GM10248 (cell line): ENCODE measurements around the gene PHF19.

Experiments used
- CTCF ChIA-PET: fragments of 300-600 bp; sonication (Branson Sonifier 250); formaldehyde crosslinking; extraction: SDS; loops from one replicate; lab custom pipeline; 2021; ENCODE audit warnings: antibody characterized with exemption; lab: Yijun Ruan, JAX
- POLR2A ChIA-PET: fragments of 350-650 bp; sonication (Branson Sonifier 250); formaldehyde crosslinking; extraction: SDS; loops from one replicate; lab custom pipeline; 2020; ENCODE audit warnings: antibody characterized with exemption; lab: Yijun Ruan, JAX
- DNase-seq: peaks from one replicate; pipeline ENCODE4 v3.0.0; 2012; ENCODE audit errors: extremely low spot score
- TF ChIP-seq, protein P1 (sequence below): IDR thresholded peaks from 2 replicates; pipeline ENCODE4 v1.5.1; 2012; ENCODE audit warnings: mild to moderate bottlenecking, low read depth; ENCODE audit errors: extremely low read depth, missing control alignments, control extremely low read depth

PHF19 gene

DNA sequence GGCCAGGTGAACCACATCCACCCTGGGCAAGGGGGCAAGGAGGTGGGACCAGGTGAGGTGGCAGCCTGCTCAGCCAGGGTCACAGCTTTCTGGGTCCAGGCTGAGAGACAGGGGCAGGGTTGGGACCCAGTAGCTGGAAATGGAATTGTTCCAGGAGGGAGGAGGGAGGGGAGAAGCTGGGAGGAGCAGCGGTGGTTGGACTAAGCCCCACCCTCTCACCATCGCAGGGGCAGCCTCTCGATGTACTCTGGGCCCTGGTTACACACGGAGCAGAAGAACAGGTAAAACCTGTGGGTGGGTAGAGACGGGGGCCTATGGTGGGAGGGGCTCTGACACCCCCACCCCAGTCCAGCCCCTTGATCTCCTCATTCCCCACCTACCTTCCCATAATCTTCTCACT, 11.2 kb downstream of the PHF19 start:
- no peak for DNase-seq
- TF ChIP-seq, protein P1, sequence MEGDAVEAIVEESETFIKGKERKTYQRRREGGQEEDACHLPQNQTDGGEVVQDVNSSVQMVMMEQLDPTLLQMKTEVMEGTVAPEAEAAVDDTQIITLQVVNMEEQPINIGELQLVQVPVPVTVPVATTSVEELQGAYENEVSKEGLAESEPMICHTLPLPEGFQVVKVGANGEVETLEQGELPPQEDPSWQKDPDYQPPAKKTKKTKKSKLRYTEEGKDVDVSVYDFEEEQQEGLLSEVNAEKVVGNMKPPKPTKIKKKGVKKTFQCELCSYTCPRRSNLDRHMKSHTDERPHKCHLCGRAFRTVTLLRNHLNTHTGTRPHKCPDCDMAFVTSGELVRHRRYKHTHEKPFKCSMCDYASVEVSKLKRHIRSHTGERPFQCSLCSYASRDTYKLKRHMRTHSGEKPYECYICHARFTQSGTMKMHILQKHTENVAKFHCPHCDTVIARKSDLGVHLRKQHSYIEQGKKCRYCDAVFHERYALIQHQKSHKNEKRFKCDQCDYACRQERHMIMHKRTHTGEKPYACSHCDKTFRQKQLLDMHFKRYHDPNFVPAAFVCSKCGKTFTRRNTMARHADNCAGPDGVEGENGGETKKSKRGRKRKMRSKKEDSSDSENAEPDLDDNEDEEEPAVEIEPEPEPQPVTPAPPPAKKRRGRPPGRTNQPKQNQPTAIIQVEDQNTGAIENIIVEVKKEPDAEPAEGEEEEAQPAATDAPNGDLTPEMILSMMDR: no peak
- ChIA-PET CTCF (no interaction called here), POLR2A (no interaction called here)

DNA sequence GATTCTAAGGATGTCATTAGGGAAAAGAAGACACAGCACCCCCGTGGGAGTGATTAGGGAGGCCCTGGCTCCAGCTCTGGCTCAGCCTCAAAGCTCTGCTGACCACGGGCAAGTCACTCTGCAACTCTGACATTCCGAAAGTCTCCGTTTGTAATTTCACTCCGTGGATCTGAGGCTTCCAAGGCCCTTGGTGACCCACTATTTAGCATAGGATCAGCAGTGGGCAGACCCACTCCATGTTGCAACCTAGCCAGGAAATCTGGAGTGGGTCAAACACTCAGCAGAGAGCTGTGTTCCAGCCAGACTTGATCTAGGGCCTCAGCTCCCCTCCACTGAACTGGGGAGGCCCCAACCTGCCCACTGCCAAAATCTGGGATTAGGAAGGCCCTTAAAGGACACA, 11.8 kb downstream of the PHF19 start:
- DNase-seq: no peak
- TF ChIP-seq, protein P1: no peak
- POLR2A ChIA-PET: no interaction called here
- CTCF ChIA-PET: no interaction called here

DNA sequence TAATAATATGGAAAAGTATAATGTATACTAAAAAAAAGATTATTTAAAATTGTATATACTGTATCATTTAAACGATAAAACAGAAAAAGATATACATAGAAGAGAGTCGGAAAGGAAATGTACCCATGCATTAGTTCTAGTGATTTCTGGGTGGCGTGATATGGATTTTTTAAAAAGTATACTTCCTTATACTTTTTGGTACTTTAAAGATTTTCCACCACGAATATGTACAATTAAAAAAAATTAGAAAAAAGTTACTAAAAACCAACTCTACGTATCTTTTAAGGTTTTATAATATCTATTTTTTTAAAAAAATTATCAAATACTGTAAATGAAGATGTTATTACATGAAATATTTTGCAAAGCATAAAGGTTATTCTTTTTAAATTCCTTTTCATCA, 12.3 kb downstream of the PHF19 start:
- TF ChIP-seq, protein P1: no peak
- ChIA-PET CTCF (no interaction called here), POLR2A (no interaction called here)
- DNase-seq: no peak

DNA sequence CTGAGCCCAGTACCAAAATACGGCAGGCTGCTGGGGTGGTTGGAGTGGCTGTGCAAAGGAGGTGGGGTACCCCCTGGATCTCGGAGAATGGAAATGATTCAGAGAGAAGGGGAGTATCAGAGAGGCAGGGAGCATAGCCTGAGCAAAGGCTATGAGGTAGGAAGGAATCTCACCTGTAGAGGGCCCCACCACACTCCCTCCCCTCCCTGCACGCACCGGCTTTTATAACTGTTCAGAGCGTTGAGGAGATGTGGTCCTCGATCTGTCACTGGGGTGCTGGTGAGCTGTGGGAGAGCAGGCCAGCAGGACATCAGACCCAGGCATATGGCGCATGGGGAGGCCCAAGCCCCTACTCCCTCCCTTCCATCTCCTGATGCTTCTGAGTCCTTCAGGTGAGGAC, 13.2 kb downstream of the PHF19 start:
- no peak for DNase-seq
- POLR2A ChIA-PET: no interaction called here
- TF ChIP-seq, protein P1: no peak

DNA sequence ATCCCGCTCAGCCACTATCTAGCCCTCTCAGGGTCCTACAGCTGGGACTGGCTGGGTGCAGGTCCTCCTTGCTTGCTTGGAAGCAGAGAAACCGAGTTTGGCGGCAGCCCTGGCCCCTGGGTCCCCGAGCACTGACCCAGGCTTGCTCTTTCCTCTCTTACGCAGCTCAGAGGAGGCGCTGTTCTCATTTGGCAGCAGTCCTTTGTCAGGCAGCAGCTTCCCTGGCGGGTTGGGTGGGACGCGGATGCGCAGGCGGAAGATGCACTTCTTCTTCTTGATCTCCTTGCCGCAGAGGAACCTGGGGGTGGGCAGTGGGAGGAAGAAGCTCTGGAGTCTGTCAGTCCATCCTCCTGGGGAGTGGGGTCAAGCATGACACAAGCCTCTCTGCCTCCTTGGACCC, 14.5 kb downstream of the PHF19 start:
- ChIA-PET CTCF (interaction anchor here (1.6 kb wide), 1 partner anchor 11 kb away, joined by 3 read pairs; no protein-coding TSS in a partner anchor), POLR2A (interaction anchor here (0.7 kb wide), 1 partner anchor 433 kb away, joined by 3 read pairs; no protein-coding TSS in a partner anchor)
- DNase-seq: no peak
- TF ChIP-seq, protein P1: no peak

More for the DNA sequence above, 13.2 kb downstream of the PHF19 start:
- CTCF ChIA-PET: interaction anchor here (0.9 kb wide), 1 partner anchor 13 kb away, joined by 3 read pairs; no protein-coding TSS in a partner anchor

DNA sequence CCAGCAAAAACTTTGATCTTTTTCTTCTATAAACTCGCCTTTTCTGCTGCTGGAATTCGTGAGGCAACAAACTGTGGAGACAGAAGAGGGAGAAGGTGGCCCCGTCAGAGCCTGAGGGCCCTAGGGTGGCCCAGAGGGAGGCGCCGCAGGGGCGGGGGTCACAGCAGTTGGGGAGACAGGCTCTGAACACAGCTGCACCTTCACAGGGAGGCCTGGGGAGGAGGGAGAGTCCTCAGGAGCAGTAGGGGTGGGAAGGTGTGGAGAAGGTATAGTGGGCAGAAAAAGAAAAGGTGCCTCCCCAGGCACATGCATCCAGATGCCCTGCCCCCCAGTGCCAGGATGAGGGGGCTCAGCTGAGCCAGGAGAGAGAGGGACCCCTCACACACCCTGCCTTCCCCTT, 15.1 kb downstream of the PHF19 start:
- TF ChIP-seq, protein P1: no peak
- DNase-seq: no peak
- ChIA-PET POLR2A (no interaction called here), CTCF (interaction anchor here (1.6 kb wide), 1 partner anchor 11 kb away, joined by 3 read pairs; no protein-coding TSS in a partner anchor)
